Astrocyte of the spinal cord (primary cell): ENCODE results near the gene ADAMTS7.
"Not testable (repeated sequence)": the region's sequence is repeated elsewhere in the genome, so short reads cannot be mapped to it uniquely, and the experiment has no call there.

Experiments
- DNase-seq: peaks from one replicate; pipeline ENCODE4 v3.0.0; 2011; ENCODE audit warnings: low read depth, low spot score
- H3K4me3 ChIP-seq: 2 replicates; pipeline ENCODE4 v1.5.1; 2011; ENCODE audit warnings: low read depth, mild to moderate bottlenecking, low read length, moderate library complexity
- CTCF ChIP-seq: IDR thresholded peaks from 2 replicates; pipeline ENCODE4 v1.5.1; 2012; ENCODE audit warnings: low read depth, mild to moderate bottlenecking, low read length, inconsistent platforms
- in situ Hi-C: cut with HindIII; loops from 2 replicates; pipeline ENCODE4 v1.10.0; 2017; ENCODE audit warnings: low sequenced_read_pairs

ADAMTS7 gene

GRCh38 chr15:78763796-78764241 is 47.4 kb downstream of the ADAMTS7 start:
- H3K4me3 ChIP-seq: no peak overlapping the region
- no peak for TF ChIP-seq CTCF
- no peak for DNase-seq
- in situ Hi-C loops: no loop called here

DNA sequence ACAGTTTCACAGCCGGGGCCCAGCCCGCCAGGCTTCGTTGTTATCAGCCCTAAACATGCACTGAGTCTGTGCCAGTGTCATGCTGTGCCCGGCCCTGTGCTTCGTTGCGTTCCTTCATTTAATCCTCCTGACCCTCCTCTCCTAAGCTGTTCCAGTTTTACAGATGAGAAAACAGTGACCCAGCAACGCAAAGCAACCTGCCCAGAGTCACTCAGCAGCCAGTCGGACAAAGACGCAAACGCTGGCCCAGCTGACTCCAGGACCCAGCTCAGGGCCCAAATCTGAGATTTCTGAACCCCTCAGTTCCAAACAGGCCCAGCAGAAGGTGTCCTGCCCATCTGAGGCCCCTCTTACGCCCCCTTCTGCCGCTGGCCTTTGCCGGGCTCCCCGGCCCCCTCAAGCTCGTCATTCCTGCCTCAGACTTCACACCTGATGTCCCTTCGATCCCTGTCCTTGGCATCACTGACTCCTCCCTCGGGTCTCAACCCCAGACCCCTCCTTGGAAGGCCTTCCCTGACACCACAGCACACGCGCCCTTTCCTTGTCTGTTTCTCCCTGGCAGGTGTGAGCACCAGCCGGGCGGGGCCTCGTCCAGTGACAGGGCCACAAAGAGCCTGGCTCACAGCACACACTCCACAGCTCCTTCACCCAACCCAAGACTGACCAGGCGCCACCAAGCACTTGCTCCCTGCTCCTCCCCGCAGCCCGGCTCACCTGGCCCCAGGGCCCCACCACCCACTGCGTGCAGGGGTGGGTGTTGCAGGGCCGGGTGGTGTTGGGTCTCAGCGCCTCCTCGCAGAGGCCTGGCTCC is 48.1 kb downstream of the ADAMTS7 start:
- in situ Hi-C loops: no loop called here
- no peak for DNase-seq
- TF ChIP-seq CTCF: no peak
- no peak overlapping the region for H3K4me3 ChIP-seq

GRCh38 chr15:78762386-78762961 is 48.8 kb downstream of the ADAMTS7 start:
- in situ Hi-C loops, H3K4me3 ChIP-seq: not testable (repeated sequence)

DNA sequence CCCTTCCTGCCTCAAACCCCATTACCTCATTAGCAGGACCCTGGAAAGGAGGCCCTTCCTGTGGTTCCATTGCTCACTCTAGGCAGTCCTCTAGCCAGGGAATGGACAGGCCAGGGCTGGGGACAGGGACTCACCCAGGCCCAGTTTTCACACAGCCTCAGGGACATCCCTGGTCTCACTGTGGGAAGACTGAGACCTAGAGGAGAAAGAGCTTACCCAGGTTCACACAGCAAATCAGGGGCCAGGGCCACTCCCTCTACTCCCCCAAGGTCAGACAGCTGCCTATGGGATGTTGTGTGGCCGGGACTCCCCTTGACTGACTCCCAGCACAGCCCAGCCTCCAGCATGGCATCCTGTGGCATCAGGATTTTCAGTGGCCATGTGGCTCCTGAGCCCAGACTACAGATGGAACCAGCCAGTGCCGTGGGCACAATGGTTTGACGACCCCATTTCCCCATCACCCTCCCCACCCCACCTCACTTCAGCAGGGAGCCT is 49.3 kb downstream of the ADAMTS7 start:
- no peak for TF ChIP-seq CTCF
- no peak for DNase-seq
- H3K4me3 ChIP-seq: no peak overlapping the region
- in situ Hi-C loops: no loop called here

More at GRCh38 chr15:78762386-78762961, 48.8 kb downstream of the ADAMTS7 start:
- DNase-seq: not testable (repeated sequence)

- H3K4me3 ChIP-seq, DNase-seq, in situ Hi-C loops: not testable (repeated sequence)
Measured at GRCh38 chr15:78761475-78761874, 49.8 kb downstream of the ADAMTS7 start.

DNA sequence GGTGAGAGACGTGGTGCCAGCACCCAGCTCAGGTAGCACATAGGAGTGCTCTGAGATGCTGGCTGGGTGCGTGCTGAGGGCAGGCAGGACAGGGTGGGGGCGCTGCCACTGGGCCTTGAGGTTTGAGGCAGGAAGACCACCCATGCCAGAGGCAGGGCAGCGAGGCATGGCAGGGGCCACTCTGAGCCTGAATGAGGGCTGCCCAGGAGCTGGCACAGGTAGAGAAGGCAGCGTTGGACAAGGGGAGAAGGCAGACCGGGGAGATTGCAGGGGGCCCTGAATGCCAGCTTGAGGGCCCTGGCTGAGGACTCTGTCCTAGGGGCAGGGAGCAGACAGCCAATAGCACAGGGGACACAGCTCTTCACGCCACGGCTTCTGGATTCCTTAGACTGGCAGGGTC is 50.2 kb downstream of the ADAMTS7 start:
- no peak for TF ChIP-seq CTCF
- in situ Hi-C loops: no loop called here
- H3K4me3 ChIP-seq: no peak overlapping the region
- no peak for DNase-seq

GRCh38 chr15:78760091-78760882 is 51.0 kb downstream of the ADAMTS7 start:
- in situ Hi-C loops, H3K4me3 ChIP-seq, DNase-seq: not testable (repeated sequence)

DNA sequence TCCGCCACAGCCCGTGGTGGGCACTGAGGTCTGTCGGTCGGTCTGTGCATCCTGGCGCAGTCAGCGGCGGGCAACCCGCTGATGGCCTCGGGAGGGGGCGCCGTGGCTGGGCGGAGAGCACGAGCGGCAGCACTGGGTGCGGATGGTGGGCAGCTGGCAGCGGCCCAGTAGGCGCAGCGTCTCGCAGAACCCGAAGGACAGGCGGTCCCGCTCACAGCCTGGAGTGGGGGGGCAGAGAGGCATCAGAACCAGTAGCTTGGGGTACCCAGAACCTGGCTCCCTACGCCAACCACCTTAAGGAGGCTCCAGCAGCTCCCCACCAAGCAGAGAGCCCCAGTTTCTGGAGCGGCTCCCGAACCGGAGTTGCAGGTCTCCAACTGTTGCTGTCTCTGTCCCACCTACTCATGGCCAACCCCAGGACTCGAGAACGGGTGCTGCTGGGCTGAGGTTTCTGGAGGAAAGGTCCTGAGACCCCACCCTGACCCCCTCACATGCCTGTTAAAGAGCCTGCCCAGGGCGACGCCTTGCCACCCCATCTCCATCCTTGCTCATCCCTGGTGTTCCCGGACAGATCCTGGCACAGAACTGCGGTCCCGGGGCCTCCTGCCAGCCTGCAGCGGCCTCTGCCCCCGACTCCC is 51.8 kb downstream of the ADAMTS7 start:
- in situ Hi-C loops, DNase-seq, H3K4me3 ChIP-seq: not testable (repeated sequence)
